Central memory CD8-positive, alpha-beta T cell (primary cell): ENCODE results near the gene COL6A5.
"Not testable (repeated sequence)": the region's sequence is repeated elsewhere in the genome, so short reads cannot be mapped to it uniquely, and the experiment has no call there.

ENCODE experiments used
- ATAC-seq: fragments of 150-1000 bp; cut with Tn5 transposase; replicated peaks from 2 replicates; pipeline ENCODE4 v1.10.0; 2022; ENCODE audit warnings: mild to moderate bottlenecking, moderate FRiP score, moderate number of reproducible peaks; ENCODE audit not compliant: poor library complexity, severe bottlenecking; ENCODE audit errors: extremely low read depth
- DNase-seq, 2 donors: peaks; one replicate each; pipeline ENCODE4 v3.0.0; 2021; ENCODE audit warnings: low spot score in 2 of 2
- H3K27ac Mint-ChIP-seq: one replicate; pipeline ENCODE4 v1.8.0; 2022; ENCODE audit warnings: low read depth, mild to moderate bottlenecking, moderate library complexity, mixed read lengths
- H3K27me3 Mint-ChIP-seq: one replicate; pipeline ENCODE4 v1.8.0; 2022; ENCODE audit warnings: mixed read lengths
- H3K36me3 Mint-ChIP-seq: one replicate; pipeline ENCODE4 v1.8.0; 2022; ENCODE audit warnings: mild to moderate bottlenecking, moderate library complexity, mixed read lengths; ENCODE audit not compliant: insufficient read depth
- H3K4me1 Mint-ChIP-seq: one replicate; pipeline ENCODE4 v1.8.0; 2022; ENCODE audit warnings: mixed read lengths
- H3K4me3 Mint-ChIP-seq: one replicate; pipeline ENCODE4 v1.8.0; 2022; ENCODE audit warnings: mild to moderate bottlenecking, moderate library complexity, mixed read lengths
- H3K9me3 Mint-ChIP-seq: one replicate; pipeline ENCODE4 v1.8.0; 2022; ENCODE audit warnings: mixed read lengths

Gene COL6A5

GRCh38 chr3:130426206-130426605 is 80.7 kb downstream of the COL6A5 start:
- Mint-ChIP-seq H3K27ac (no peak overlapping the region), H3K4me3 (no peak overlapping the region), H3K9me3 (no peaks in the 10 kb centered on the region), H3K4me1 (no peaks in the 10 kb centered on the region), H3K27me3 (no peaks in the 10 kb centered on the region), H3K36me3 (no peaks in the 10 kb centered on the region)
- DNase-seq (no peak), ATAC-seq (no peak)

GRCh38 chr3:130428871-130429712 is 83.6 kb downstream of the COL6A5 start:
- Mint-ChIP-seq H3K27me3 (no peaks in the 10 kb centered on the region), H3K4me1 (no peaks in the 10 kb centered on the region), H3K4me3 (no peak overlapping the region), H3K27ac (no peak overlapping the region), H3K36me3 (no peaks in the 10 kb centered on the region), H3K9me3 (no peaks in the 10 kb centered on the region)
- ATAC-seq (no peak), DNase-seq (no peak)

GRCh38 chr3:130429713-130430023 is 84.2 kb downstream of the COL6A5 start:
- H3K27me3 Mint-ChIP-seq = no peaks in the 10 kb centered on the region
- DNase-seq (no peak), ATAC-seq (no peak)
- no peaks in the 10 kb centered on the region for H3K36me3 Mint-ChIP-seq
- no peaks in the 10 kb centered on the region for H3K4me1 Mint-ChIP-seq
- no peak overlapping the region for H3K27ac Mint-ChIP-seq
- no peaks in the 10 kb centered on the region for H3K9me3 Mint-ChIP-seq
- H3K4me3 Mint-ChIP-seq = no peak overlapping the region

DNA sequence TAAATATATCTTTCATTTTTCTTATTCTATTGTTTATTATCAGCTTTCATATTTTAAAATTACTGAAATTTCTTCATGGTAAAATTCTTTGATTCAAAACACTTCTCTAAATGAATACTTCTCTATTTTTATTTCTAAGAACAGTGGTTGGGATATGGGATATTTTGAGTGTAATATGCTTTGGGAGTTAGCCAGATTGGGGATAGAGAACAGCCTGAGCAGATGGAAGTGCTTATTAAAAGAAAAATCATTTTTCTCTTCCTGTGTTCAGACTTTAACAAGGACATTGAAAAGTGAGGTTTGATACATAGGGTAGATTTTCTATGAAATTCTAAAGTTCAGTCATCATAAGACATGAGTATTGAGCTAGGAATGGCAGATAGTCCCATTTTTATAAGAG is 84.8 kb downstream of the COL6A5 start:
- no peak for ATAC-seq

GRCh38 chr3:130432086-130432485 is 86.6 kb downstream of the COL6A5 start:
- ATAC-seq, H3K36me3 Mint-ChIP-seq, H3K4me3 Mint-ChIP-seq, H3K27me3 Mint-ChIP-seq, H3K9me3 Mint-ChIP-seq, H3K4me1 Mint-ChIP-seq, DNase-seq, H3K27ac Mint-ChIP-seq: not testable (repeated sequence)

More for the DNA sequence above, 84.8 kb downstream of the COL6A5 start:
- H3K4me1 Mint-ChIP-seq = no peaks in the 10 kb centered on the region
- H3K36me3 Mint-ChIP-seq = no peaks in the 10 kb centered on the region
- no peak for DNase-seq
- H3K27ac Mint-ChIP-seq = no peak overlapping the region
- H3K4me3 Mint-ChIP-seq = no peak overlapping the region
- no peaks in the 10 kb centered on the region for H3K9me3 Mint-ChIP-seq
- H3K27me3 Mint-ChIP-seq = no peaks in the 10 kb centered on the region

GRCh38 chr3:130433306-130433705 is 87.8 kb downstream of the COL6A5 start:
- H3K4me3 Mint-ChIP-seq = no peak overlapping the region
- no peaks in the 10 kb centered on the region for H3K36me3 Mint-ChIP-seq
- H3K27me3 Mint-ChIP-seq = peaks cover 19% of the 10 kb centered on the region
- no peak for DNase-seq
- H3K9me3 Mint-ChIP-seq = no peaks in the 10 kb centered on the region
- no peaks in the 10 kb centered on the region for H3K4me1 Mint-ChIP-seq
- ATAC-seq = no peak
- H3K27ac Mint-ChIP-seq = no peak overlapping the region

DNA sequence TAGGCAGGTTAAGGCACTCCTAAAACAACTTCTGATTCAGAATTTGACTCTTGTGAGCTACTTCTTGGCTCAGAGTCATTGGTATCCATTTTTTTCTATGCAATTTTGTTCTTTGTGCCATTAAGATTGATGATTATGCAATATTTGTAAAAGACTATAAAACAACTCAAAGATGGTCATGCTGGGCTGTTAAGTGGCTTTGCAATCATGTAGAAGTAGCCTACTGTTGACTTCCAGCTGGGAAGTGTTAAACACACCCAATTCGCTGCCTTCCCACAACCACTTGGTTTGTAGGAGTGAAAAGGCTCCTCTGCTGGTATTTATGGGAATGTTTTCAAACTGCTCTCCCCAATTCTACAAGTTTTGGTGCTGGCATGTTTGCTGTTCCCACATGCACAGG is 96.8 kb downstream of the COL6A5 start:
- DNase-seq = no peak
- Mint-ChIP-seq H3K27me3 (peaks cover 34% of the 10 kb centered on the region), H3K9me3 (no peaks in the 10 kb centered on the region), H3K4me3 (no peak overlapping the region), H3K4me1 (no peaks in the 10 kb centered on the region), H3K27ac (no peak overlapping the region), H3K36me3 (no peaks in the 10 kb centered on the region)
- ATAC-seq = no peak

GRCh38 chr3:130446840-130447239 is 101.4 kb downstream of the COL6A5 start:
- H3K27ac Mint-ChIP-seq, H3K9me3 Mint-ChIP-seq, ATAC-seq, DNase-seq, H3K4me3 Mint-ChIP-seq, H3K36me3 Mint-ChIP-seq, H3K4me1 Mint-ChIP-seq: not testable (repeated sequence)
- H3K27me3 Mint-ChIP-seq = peaks cover 26% of the 10 kb centered on the region

DNA sequence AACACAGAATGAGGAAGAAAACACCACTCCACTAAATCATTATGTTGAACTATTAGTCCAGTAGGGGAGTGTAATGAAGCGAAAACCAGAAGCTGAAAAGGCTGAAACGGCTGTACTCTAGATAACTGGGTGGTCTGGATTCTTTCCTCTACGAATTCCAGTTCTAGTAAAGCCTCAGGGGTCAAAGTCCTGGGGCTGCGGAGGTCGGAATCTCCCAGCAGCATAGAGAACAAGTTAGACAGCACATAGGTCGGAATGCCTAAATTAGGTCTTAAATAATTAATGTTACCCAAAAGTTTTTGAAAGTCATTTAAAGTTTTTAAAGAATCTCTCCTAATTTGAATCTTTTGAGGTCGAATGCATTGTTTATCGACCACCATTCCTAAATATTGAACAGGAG is 102.7 kb downstream of the COL6A5 start:
- not testable (repeated sequence) for ATAC-seq, DNase-seq, H3K27ac Mint-ChIP-seq, H3K36me3 Mint-ChIP-seq, H3K9me3 Mint-ChIP-seq, H3K4me3 Mint-ChIP-seq, H3K4me1 Mint-ChIP-seq
- H3K27me3 Mint-ChIP-seq = peaks cover 26% of the 10 kb centered on the region

DNA sequence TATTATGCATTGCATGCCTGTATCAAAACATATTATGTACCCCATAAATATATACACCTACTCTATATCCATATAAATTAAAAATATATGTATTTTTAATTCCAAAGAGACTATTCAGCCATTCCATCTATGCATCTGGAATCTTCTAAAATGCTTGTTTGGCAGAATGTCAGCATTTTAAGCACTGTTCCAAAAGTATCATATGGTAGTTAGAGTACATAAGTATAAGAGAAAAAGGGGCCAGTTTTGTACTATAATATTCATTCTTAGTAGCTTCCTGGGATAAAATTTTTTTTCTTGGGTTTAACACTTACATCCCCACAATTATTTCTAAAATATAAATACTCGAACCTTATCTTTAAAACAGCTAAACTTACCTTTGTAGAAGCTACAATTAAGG is 111.1 kb downstream of the COL6A5 start:
- H3K4me1 Mint-ChIP-seq = no peaks in the 10 kb centered on the region
- no peaks in the 10 kb centered on the region for H3K36me3 Mint-ChIP-seq
- ATAC-seq (no peak), DNase-seq (no peak)
- no peak overlapping the region for H3K4me3 Mint-ChIP-seq
- H3K27ac Mint-ChIP-seq = no peak overlapping the region
- peaks cover 3% of the 10 kb centered on the region for H3K9me3 Mint-ChIP-seq
- peaks cover 6% of the 10 kb centered on the region for H3K27me3 Mint-ChIP-seq

GRCh38 chr3:130457671-130458070 is 112.2 kb downstream of the COL6A5 start:
- Mint-ChIP-seq H3K27me3 (peaks cover 6% of the 10 kb centered on the region), H3K36me3 (no peaks in the 10 kb centered on the region), H3K4me1 (no peaks in the 10 kb centered on the region), H3K9me3 (no peaks in the 10 kb centered on the region), H3K4me3 (no peak overlapping the region), H3K27ac (no peak overlapping the region)
- DNase-seq = no peak
- no peak for ATAC-seq

DNA sequence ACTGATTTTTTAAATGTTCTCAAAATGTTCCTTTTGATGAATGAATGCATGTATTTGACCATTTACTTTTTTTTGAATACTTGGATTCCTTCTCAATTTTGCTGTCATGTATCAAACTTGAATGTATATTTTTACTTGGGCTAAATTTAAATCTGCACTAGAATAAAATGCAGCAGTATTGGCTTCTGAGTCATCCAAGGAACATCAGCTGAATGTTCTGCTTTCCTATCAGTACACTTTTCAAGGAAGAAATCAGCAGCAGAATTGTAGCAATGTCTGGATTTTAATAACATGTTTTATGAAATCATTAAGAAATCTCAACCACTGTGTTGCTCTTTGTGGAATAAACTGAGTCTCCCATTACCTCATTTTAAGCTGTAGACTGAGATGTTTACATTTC is 114.5 kb downstream of the COL6A5 start:
- Mint-ChIP-seq H3K27me3 (peaks cover 10% of the 10 kb centered on the region), H3K27ac (no peak overlapping the region), H3K9me3 (peaks cover 2% of the 10 kb centered on the region), H3K36me3 (no peaks in the 10 kb centered on the region), H3K4me3 (no peak overlapping the region), H3K4me1 (no peaks in the 10 kb centered on the region)
- DNase-seq (no peak), ATAC-seq (no peak)

DNA sequence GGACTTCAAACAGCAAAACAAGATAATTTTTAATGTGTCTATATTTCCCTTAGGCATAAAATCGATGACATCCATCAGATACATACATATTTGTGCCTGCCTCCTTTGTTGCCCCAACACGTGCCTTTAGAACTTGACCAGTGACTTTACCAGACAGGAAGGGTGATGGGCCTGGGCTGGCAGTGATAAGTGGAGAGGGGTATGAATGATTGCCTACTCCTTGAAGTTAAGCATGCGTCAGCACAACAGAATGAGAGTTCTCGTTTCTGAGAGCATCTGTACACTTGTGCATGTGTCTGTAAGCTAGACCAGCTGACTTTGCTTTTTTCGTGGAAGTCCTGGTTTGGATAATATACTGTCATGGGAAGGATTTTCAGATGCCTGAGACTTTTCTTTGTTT is 116.6 kb downstream of the COL6A5 start:
- no peak overlapping the region for H3K27ac Mint-ChIP-seq
- peaks cover 5% of the 10 kb centered on the region for H3K9me3 Mint-ChIP-seq
- DNase-seq = no peak
- no peak overlapping the region for H3K4me3 Mint-ChIP-seq
- H3K4me1 Mint-ChIP-seq = no peaks in the 10 kb centered on the region
- ATAC-seq = no peak
- H3K36me3 Mint-ChIP-seq = no peaks in the 10 kb centered on the region
- H3K27me3 Mint-ChIP-seq = peaks cover 23% of the 10 kb centered on the region
